ENCODE measurements around the gene GPR158.

GRCh38 chr10:25206693-25207414, 32.1 kb downstream of the GPR158 start:
- TF ChIP-seq, protein P1, sequence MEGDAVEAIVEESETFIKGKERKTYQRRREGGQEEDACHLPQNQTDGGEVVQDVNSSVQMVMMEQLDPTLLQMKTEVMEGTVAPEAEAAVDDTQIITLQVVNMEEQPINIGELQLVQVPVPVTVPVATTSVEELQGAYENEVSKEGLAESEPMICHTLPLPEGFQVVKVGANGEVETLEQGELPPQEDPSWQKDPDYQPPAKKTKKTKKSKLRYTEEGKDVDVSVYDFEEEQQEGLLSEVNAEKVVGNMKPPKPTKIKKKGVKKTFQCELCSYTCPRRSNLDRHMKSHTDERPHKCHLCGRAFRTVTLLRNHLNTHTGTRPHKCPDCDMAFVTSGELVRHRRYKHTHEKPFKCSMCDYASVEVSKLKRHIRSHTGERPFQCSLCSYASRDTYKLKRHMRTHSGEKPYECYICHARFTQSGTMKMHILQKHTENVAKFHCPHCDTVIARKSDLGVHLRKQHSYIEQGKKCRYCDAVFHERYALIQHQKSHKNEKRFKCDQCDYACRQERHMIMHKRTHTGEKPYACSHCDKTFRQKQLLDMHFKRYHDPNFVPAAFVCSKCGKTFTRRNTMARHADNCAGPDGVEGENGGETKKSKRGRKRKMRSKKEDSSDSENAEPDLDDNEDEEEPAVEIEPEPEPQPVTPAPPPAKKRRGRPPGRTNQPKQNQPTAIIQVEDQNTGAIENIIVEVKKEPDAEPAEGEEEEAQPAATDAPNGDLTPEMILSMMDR (IDR thresholded peaks at IDR 0.05; ENCODE audit: low read depth, low read length, poor library complexity, severe bottlenecking), result no peak
- TF ChIP-seq EZH2phosphoT487 (IDR thresholded peaks at IDR 0.05; ENCODE audit: borderline replicate concordance, low read length), result no peak
